HG03064 (cell line): ENCODE measurements around the gene PALLD.

Experiments used
- ATAC-seq: cut with Tn5 transposase; IDR thresholded peaks from one replicate; pipeline ENCODE4 v1.9.1; 2021; ENCODE audit warnings: low read depth; ENCODE audit not compliant: unreplicated experiment

The PALLD gene

GRCh38 chr4:168955674-168956073 lies 458.8 kb downstream of the PALLD start:
- no peak for ATAC-seq

DNA sequence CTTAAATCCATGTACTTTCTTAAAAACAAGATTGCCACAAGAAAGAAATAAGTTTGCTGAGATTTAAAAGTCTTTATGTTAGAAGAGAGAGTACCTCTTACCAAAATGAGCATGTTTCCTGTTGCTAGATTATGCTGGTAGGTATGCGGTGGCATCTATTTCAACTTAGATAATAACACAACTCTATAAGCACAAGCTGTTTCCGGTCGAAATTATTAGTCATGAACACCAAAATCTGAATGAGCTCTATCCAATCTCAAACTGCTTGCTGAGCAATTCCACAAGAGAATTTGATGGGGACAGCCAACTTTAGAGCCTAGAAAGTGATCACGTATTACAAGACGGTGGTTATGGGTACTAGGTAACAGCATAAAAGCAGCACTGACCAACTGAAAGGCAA lies 463.9 kb downstream of the PALLD start:
- no peak for ATAC-seq

DNA sequence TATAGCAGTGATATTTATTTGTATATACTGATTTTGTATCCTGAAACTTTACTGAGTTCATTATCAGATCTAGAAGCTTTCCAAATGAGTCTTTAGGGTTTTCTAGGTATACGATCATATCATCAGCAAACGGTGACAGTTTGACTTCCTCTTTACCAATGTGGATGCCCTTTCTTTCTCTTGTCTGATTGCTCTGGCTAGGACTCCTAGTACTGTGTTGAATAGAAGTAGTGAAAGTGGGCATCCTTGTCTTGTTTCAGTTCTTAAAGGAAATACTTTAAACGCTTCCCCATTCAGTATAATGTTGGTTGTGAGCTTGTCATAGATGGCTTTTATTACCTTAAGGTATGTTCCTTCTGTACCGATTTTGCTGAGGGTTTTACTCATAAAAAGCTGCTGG lies 475.7 kb downstream of the PALLD start:
- no peak for ATAC-seq
